Measurements from ENCODE around the gene ZNF74.

The ZNF74 gene

DNA sequence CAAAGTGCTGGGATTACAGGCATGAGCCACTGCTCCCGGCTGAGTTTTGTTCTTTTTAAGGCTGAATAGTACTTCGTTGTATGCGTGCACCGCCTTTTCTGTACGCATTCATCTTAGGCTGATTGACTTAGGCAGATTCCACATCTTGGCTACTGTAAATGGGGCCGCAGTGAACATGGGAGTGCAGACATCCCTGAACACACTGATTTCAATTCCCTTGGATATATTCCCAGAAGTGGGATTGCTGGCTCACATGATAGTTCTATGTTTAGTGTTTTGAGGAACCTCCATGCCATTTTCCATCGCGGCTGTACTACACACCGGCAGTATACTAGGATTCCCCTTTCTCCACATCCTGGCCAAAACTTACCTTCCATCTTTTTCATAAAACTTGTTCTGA, 10.4 kb upstream of the ZNF74 start:
- no peak overlapping the region for H3K4me3 ChIP-seq (ENCODE audit: low read depth, low read length)
- H3K27ac ChIP-seq (ENCODE audit: extremely low read depth, low read depth, low read length), result no peak overlapping the region
- TF ChIP-seq ZNF121 (tag by site-specific recombination; IDR thresholded peaks at IDR 0.05), result no peak
- TF ChIP-seq ZNF24 (tag by site-specific recombination; IDR thresholded peaks at IDR 0.05), result no peak
- TF ChIP-seq ZNF10 (tag by site-specific recombination; IDR thresholded peaks at IDR 0.05), result no peak
- no peak for TF ChIP-seq ZNF514 (tag by site-specific recombination; IDR thresholded peaks at IDR 0.05)
- no peaks in the 10 kb centered on the region for H3K4me1 ChIP-seq (ENCODE audit: control insufficient read depth, insufficient read depth, low read length)
- ChIA-PET CTCF (interaction anchor here (1.4 kb wide), 1 partner anchor 34 kb away, joined by 6 read pairs; no protein-coding TSS in a partner anchor), POLR2A (no interaction called here)
- H3K36me3 ChIP-seq (ENCODE audit: control insufficient read depth in 2 of 2, insufficient read depth in 1 of 2, low read length in 2 of 2), result no peaks in the 10 kb centered on the region
- no peaks in the 10 kb centered on the region for H3K9me3 ChIP-seq (ENCODE audit: control insufficient read depth, insufficient read depth, low read depth, low read length)

- POLR2A ChIA-PET, result interaction anchor here (1.5 kb wide), 1 partner anchor 10 kb away, joined by 3 read pairs; the partner anchor contains the start of gene ZNF74
- H3K4me1 ChIP-seq (ENCODE audit: control insufficient read depth, insufficient read depth, low read length), result no peaks in the 10 kb centered on the region
- no peak overlapping the region for H3K27ac ChIP-seq (ENCODE audit: extremely low read depth, low read depth, low read length)
- H3K36me3 ChIP-seq (ENCODE audit: control insufficient read depth in 2 of 2, insufficient read depth in 1 of 2, low read length in 2 of 2), result no peaks in the 10 kb centered on the region
- no peak overlapping the region for H3K4me3 ChIP-seq (ENCODE audit: low read depth, low read length)
- TF ChIP-seq ZIC2 (tag by site-specific recombination; IDR thresholded peaks at IDR 0.05) (no peak), ZNF549 (tag by site-specific recombination; IDR thresholded peaks at IDR 0.05) (no peak), ZFP69B (tag by site-specific recombination; IDR thresholded peaks at IDR 0.05) (no peak), ZNF660 (tag by site-specific recombination; IDR thresholded peaks at IDR 0.05) (no peak), ZNF48 (tag by site-specific recombination; IDR thresholded peaks at IDR 0.05) (no peak), ZNF23 (tag by site-specific recombination; IDR thresholded peaks at IDR 0.05; ENCODE audit: borderline replicate concordance) (no peak)
- TF ChIP-seq, protein P1, sequence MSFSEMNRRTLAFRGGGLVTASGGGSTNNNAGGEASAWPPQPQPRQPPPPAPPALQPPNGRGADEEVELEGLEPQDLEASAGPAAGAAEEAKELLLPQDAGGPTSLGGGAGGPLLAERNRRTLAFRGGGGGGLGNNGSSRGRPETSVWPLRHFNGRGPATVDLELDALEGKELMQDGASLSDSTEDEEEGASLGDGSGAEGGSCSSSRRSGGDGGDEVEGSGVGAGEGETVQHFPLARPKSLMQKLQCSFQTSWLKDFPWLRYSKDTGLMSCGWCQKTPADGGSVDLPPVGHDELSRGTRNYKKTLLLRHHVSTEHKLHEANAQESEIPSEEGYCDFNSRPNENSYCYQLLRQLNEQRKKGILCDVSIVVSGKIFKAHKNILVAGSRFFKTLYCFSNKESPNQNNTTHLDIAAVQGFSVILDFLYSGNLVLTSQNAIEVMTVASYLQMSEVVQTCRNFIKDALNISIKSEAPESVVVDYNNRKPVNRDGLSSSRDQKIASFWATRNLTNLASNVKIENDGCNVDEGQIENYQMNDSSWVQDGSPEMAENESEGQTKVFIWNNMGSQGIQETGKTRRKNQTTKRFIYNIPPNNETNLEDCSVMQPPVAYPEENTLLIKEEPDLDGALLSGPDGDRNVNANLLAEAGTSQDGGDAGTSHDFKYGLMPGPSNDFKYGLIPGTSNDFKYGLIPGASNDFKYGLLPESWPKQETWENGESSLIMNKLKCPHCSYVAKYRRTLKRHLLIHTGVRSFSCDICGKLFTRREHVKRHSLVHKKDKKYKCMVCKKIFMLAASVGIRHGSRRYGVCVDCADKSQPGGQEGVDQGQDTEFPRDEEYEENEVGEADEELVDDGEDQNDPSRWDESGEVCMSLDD (tag by site-specific recombination; IDR thresholded peaks at IDR 0.05), result no peak
- CTCF ChIA-PET, result interaction anchor here (0.6 to 1.4 kb wide), 2 partner anchors 34 to 85 kb away, joined by 3 to 6 read pairs; no protein-coding TSS in a partner anchor
- H3K9me3 ChIP-seq (ENCODE audit: control insufficient read depth, insufficient read depth, low read depth, low read length), result no peaks in the 10 kb centered on the region
Observed at GRCh38 chr22:20384171-20384570, 9.8 kb upstream of the ZNF74 start.

- ChIA-PET CTCF (no interaction called here), POLR2A (interaction anchor here (1.5 kb wide), 1 partner anchor 9 kb away, joined by 3 read pairs; the partner anchor contains the start of gene ZNF74)
- TF ChIP-seq ZNF133 (tag by site-specific recombination; IDR thresholded peaks at IDR 0.05) (no peak), ZNF664 (tag by site-specific recombination; IDR thresholded peaks at IDR 0.05) (no peak), ZNF398 (tag by site-specific recombination; IDR thresholded peaks at IDR 0.05) (no peak), ZNF629 (tag by site-specific recombination; IDR thresholded peaks at IDR 0.05) (no peak), ZNF473 (tag by site-specific recombination; IDR thresholded peaks at IDR 0.05) (no peak), ZNF16 (tag by site-specific recombination; IDR thresholded peaks at IDR 0.05; ENCODE audit: low read depth) (no peak), ZNF843 (tag by site-specific recombination; IDR thresholded peaks at IDR 0.05) (no peak), TCF7L2 (IDR thresholded peaks at IDR 0.05; ENCODE audit: borderline replicate concordance, low read depth, low read length) (no peak), ZNF837 (tag by site-specific recombination; IDR thresholded peaks at IDR 0.05) (no peak), ZNF426 (tag by site-specific recombination; IDR thresholded peaks at IDR 0.05) (no peak), SP7 (tag by site-specific recombination; IDR thresholded peaks at IDR 0.05) (no peak), ZNF157 (tag by site-specific recombination; IDR thresholded peaks at IDR 0.05) (no peak)
- TF ChIP-seq, protein P2, sequence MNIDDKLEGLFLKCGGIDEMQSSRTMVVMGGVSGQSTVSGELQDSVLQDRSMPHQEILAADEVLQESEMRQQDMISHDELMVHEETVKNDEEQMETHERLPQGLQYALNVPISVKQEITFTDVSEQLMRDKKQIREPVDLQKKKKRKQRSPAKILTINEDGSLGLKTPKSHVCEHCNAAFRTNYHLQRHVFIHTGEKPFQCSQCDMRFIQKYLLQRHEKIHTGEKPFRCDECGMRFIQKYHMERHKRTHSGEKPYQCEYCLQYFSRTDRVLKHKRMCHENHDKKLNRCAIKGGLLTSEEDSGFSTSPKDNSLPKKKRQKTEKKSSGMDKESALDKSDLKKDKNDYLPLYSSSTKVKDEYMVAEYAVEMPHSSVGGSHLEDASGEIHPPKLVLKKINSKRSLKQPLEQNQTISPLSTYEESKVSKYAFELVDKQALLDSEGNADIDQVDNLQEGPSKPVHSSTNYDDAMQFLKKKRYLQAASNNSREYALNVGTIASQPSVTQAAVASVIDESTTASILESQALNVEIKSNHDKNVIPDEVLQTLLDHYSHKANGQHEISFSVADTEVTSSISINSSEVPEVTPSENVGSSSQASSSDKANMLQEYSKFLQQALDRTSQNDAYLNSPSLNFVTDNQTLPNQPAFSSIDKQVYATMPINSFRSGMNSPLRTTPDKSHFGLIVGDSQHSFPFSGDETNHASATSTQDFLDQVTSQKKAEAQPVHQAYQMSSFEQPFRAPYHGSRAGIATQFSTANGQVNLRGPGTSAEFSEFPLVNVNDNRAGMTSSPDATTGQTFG (tag by site-specific recombination; IDR thresholded peaks at IDR 0.05; ENCODE audit: borderline replicate concordance), result no peak
Observed at GRCh38 chr22:20384865-20385264, 9.1 kb upstream of the ZNF74 start.

More at GRCh38 chr22:20384865-20385264, 9.1 kb upstream of the ZNF74 start:
- Histone ChIP-seq H3K4me3 (ENCODE audit: low read depth, low read length) (no peak overlapping the region), H3K27ac (ENCODE audit: extremely low read depth, low read depth, low read length) (no peak overlapping the region), H3K36me3 (ENCODE audit: control insufficient read depth in 2 of 2, insufficient read depth in 1 of 2, low read length in 2 of 2) (no peaks in the 10 kb centered on the region), H3K9me3 (ENCODE audit: control insufficient read depth, insufficient read depth, low read depth, low read length) (no peaks in the 10 kb centered on the region), H3K4me1 (ENCODE audit: control insufficient read depth, insufficient read depth, low read length) (no peaks in the 10 kb centered on the region)

All from HEK293 (cell line).